Gastrocnemius medialis (tissue), 4 donors: ENCODE results near the gene FAM83F. TPM values are rescaled to one million over a fixed set of nuclear protein-coding genes. Genes with fewer than 3 reads are reported as not detected.

Source experiments
- ATAC-seq, 2 donors: fragments of 150-250 bp; one replicate each; pipeline ENCODE4 v1.9.1; 2016
- DNase-seq, 2 donors: peaks; one replicate each; pipeline ENCODE4 v3.0.0-alpha.2; 2019
- H3K27ac ChIP-seq, 4 donors: fragments of 200-600 bp; sonication (generic); 1 replicate in 1 of 4; 2 replicates in 3 of 4; pipeline ENCODE4 v1.5.1; 2016 to 2018; ENCODE audit warnings: mild to moderate bottlenecking in 2 of 4, moderate library complexity in 1 of 4
- H3K27me3 ChIP-seq, 3 donors: fragments of 200-600 bp; sonication (generic) in 2 of 3; 1 replicate in 1 of 3; 2 replicates in 2 of 3; pipeline versions ENCODE4 v1.5.1 to v1.6.0; 2016 to 2019; ENCODE audit warnings: mild to moderate bottlenecking in 1 of 3, moderate library complexity in 1 of 3
- H3K36me3 ChIP-seq, 2 donors: fragments of 200-600 bp; sonication (generic) in 1 of 2; one replicate each; pipeline ENCODE4 v1.5.1; 2017 to 2018
- H3K4me1 ChIP-seq, 2 donors: fragments of 200-600 bp; sonication (generic) in 1 of 2; one replicate each; pipeline ENCODE4 v1.5.1; 2016 to 2017; ENCODE audit warnings: mild to moderate bottlenecking in 2 of 2
- H3K4me3 ChIP-seq, 4 donors: fragments of 200-600 bp; sonication (generic) in 3 of 4; 1 replicate in 1 of 4; 2 replicates in 3 of 4; pipeline ENCODE4 v1.5.1; 2016 to 2019; ENCODE audit warnings: mild to moderate bottlenecking in 2 of 4
- H3K9me3 ChIP-seq, 3 donors: fragments of 200-600 bp; sonication (generic) in 2 of 3; 1 replicate in 1 of 3; 2 replicates in 2 of 3; pipeline ENCODE4 v1.5.1; 2016 to 2019
- CTCF ChIP-seq, 5 experiments: fragments of 450-650 bp in 3 of 5; fragments of 200-600 bp in 2 of 5; sonication (generic) in 2 of 5; IDR thresholded peaks in 4 of 5; conservative IDR thresholded peaks in 1 of 5; 1 replicate in 4 of 5; 2 replicates in 1 of 5; pipeline ENCODE4 v1.5.1; 2016 to 2019; ENCODE audit warnings: antibody characterized with exemption in 5 of 5, mild to moderate bottlenecking in 3 of 5, moderate library complexity in 3 of 5
- POLR2A ChIP-seq, 2 donors: fragments of 450-650 bp; IDR thresholded peaks; one replicate each; pipeline ENCODE4 v1.6.1; 2017; ENCODE audit warnings: antibody characterized with exemption in 2 of 2, mild to moderate bottlenecking in 2 of 2, moderate library complexity in 2 of 2
- in situ Hi-C, 4 donors: fragments of 200-750 bp; cut with MboI; loops; one replicate each; pipeline versions ENCODE4 v1.15.0 to v1.8.0; 2017; ENCODE audit warnings: low sequenced_read_pairs in 4 of 4
- intact Hi-C: fragments of 100-400 bp; cut with DNase I; formaldehyde crosslinking; loops from one replicate; pipeline ENCODE4 v1.15.1; 2023; ENCODE audit warnings: low total_unique reads
- total RNA-seq, 4 donors: library from RNA; depleted of rRNA; stranded (reverse); fragments of >200 nt; gene quantifications; one replicate each; pipeline versions ENCODE4 v1.1.0 to v1.2.3, GENCODE V29; 2016

The FAM83F gene
- total RNA-seq, 4 donors from 2014 or later = 0.02 to 0.15 (median 0.07) TPM; not detected in 1

GRCh38 chr22:40035351-40035750 lies 40.6 kb downstream of the FAM83F start:
- in situ Hi-C loops = loop anchor here in 2 of 4 donors (10.0 to 25.0 kb wide), 2 partner anchors 491 to 498 kb away; partner anchors contain the start of gene RPS19BP1 (in 1 of the 2)
- H3K36me3 ChIP-seq = no peaks in the 10 kb centered on the region
- H3K4me1 ChIP-seq = peaks cover 0 to 4% of the 10 kb centered on the region in 2 donors
- H3K4me3 ChIP-seq = no peak overlapping the region
- no peaks in the 10 kb centered on the region for H3K27me3 ChIP-seq
- no peaks in the 10 kb centered on the region for H3K9me3 ChIP-seq
- DNase-seq = no peak
- no peak for ATAC-seq
- intact Hi-C loops = no loop called here
- TF ChIP-seq POLR2A (IDR thresholded peaks at IDR 0.05) (no peak), CTCF (IDR thresholded peaks at IDR 0.05 in 4 of 5, conservative IDR thresholded peaks at IDR 0.05 in 1 of 5) (no peak)
- H3K27ac ChIP-seq = no peak overlapping the region

- H3K36me3 ChIP-seq = no peaks in the 10 kb centered on the region
Measured at GRCh38 chr22:40036126-40036525, 41.4 kb downstream of the FAM83F start.

GRCh38 chr22:40036591-40037225 lies 42.0 kb downstream of the FAM83F start:
- Histone ChIP-seq H3K4me3 (no peak overlapping the region), H3K36me3 (no peaks in the 10 kb centered on the region), H3K27me3 (no peaks in the 10 kb centered on the region), H3K9me3 (no peaks in the 10 kb centered on the region), H3K27ac (no peak overlapping the region), H3K4me1 (peaks cover 13 to 17% of the 10 kb centered on the region in 2 donors)
- no peak for TF ChIP-seq POLR2A (IDR thresholded peaks at IDR 0.05)
- TF ChIP-seq CTCF (IDR thresholded peaks at IDR 0.05 in 4 of 5, conservative IDR thresholded peaks at IDR 0.05 in 1 of 5) = peak; percentile 43 to 69 (median 67)
- in situ Hi-C loops = loop anchor here in 2 of 4 donors (10.0 to 25.0 kb wide), 2 partner anchors 492 to 499 kb away; partner anchors contain the start of gene RPS19BP1 (in 1 of the 2)
- intact Hi-C loops = no loop called here
- DNase-seq = peak; percentile 22 to 47
- peak; percentile 38 to 63 for ATAC-seq

More at GRCh38 chr22:40036126-40036525, 41.4 kb downstream of the FAM83F start:
- Histone ChIP-seq H3K27ac (no peak overlapping the region), H3K4me3 (no peak overlapping the region), H3K4me1 (peaks cover 7 to 12% of the 10 kb centered on the region in 2 donors), H3K9me3 (no peaks in the 10 kb centered on the region), H3K27me3 (no peaks in the 10 kb centered on the region)
- ATAC-seq (no peak), DNase-seq (no peak)
- TF ChIP-seq POLR2A (IDR thresholded peaks at IDR 0.05) = no peak
- TF ChIP-seq CTCF (IDR thresholded peaks at IDR 0.05 in 4 of 5, conservative IDR thresholded peaks at IDR 0.05 in 1 of 5) = no peak
- in situ Hi-C loops = loop anchor here in 2 of 4 donors (10.0 to 25.0 kb wide), 2 partner anchors 491 to 499 kb away; partner anchors contain the start of gene RPS19BP1 (in 1 of the 2)
- intact Hi-C loops = no loop called here

- DNase-seq (no peak), ATAC-seq (no peak)
- TF ChIP-seq POLR2A (IDR thresholded peaks at IDR 0.05) (no peak), CTCF (IDR thresholded peaks at IDR 0.05 in 4 of 5, conservative IDR thresholded peaks at IDR 0.05 in 1 of 5) (no peak)
- Histone ChIP-seq H3K27me3 (no peaks in the 10 kb centered on the region), H3K9me3 (no peaks in the 10 kb centered on the region), H3K27ac (no peak overlapping the region), H3K4me1 (peaks cover 17 to 23% of the 10 kb centered on the region in 2 donors), H3K36me3 (no peaks in the 10 kb centered on the region), H3K4me3 (no peak overlapping the region)
- in situ Hi-C loops = loop anchor here in 2 of 4 donors (10.0 to 25.0 kb wide), 2 partner anchors 493 to 500 kb away; partner anchors contain the start of gene RPS19BP1 (in 1 of the 2)
- intact Hi-C loops = no loop called here
Measured at GRCh38 chr22:40037320-40037719, 42.6 kb downstream of the FAM83F start.
